GM21360 (cell line): Measurements from ENCODE around the gene NAV3.

Experiments
- ATAC-seq: cut with Tn5 transposase; IDR thresholded peaks from one replicate; pipeline ENCODE4 v1.9.1; 2021; ENCODE audit warnings: mild to moderate bottlenecking, moderate library complexity; ENCODE audit not compliant: unreplicated experiment

Gene NAV3

DNA sequence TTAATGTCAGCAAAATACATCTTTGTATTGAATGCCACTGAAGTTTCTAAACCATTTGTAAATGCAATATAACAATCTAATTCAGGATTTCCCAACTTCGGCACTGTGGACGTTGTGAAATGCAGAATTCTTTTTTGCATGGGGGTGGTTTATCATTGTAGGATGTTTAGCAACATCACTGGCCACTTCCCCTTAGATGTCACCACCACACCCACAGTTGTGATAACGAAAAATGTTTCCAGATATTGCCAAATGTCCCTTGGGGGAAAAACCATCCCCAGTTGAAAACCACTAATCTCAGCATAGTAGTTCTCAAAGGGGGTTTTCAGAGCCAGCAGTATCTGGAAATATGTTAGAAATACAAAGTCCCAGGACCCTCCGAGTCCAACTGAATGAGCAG, 203.3 kb downstream of the NAV3 start:
- no peak for ATAC-seq

DNA sequence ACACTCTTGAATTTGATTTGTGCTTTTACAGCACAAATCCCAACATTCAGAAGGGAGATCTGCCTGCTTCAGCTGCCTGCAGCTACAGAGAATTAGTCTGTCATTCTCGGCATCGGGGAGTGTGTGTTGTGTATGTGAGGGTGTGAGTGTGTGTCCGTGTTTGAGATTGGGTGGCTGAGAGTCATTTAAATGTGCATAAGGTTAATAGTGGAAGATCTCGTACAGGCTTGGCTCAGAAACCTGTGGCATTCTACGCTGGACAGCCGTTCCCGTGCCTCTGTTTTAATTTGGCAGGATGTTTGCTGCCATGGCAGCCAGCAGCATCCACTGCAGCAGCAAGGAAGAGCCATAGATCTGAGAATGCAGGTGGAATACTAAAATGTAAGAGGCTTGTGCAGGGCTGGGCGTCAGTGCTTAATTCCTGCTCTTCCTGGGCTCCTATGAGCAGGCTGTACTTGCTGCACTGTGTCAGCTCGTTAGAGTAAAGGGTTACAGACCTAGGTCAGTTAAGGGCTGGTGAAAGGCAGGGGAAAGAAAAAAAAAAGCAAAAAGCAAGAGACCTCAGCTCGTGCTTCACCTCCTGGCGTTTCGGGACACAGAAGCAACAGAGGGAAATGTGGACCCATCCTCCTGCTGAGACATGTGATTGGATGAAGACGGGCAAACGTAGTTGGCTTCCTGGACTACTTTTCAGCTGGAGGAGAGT, 205.4 kb downstream of the NAV3 start:
- no peak for ATAC-seq

DNA sequence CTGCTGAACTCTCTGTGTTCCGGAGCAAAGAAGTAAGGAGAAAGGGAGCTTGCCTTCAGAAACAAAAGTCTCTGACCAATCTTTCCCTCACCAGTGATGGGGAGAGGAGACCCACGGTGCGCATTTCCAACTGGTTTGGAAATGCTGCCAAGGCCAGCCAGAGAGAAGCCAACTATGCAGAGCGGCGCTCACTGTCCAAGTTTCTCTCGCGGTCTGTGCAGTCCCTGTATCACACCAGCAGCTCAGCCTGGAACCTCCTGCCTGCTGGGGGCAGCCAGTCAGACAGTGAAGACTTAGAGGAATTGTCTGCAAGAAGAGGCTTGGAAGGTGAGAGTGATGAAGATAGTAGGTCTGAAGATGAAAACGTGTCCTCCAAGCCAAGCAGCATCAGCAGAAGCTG, 206.2 kb downstream of the NAV3 start:
- ATAC-seq = no peak

DNA sequence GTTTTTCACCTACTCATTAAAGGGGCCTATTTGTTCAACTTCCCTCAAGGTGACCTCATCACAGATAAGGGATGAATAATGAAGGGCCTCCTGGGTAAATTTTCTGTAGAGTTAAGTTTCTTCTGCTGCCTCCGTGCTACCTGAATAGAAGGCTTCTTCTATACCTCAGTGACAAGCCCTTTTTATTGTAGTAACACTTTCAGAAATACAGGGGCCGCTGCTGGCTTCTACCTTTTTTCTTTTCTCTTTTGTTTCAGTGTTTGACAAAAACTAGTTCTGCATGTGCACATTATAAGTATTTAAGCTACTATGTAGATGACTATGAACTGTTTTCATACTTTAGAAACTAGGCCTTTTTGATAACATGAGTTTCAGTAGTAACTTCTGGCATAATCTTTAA, 207.0 kb downstream of the NAV3 start:
- ATAC-seq = no peak

DNA sequence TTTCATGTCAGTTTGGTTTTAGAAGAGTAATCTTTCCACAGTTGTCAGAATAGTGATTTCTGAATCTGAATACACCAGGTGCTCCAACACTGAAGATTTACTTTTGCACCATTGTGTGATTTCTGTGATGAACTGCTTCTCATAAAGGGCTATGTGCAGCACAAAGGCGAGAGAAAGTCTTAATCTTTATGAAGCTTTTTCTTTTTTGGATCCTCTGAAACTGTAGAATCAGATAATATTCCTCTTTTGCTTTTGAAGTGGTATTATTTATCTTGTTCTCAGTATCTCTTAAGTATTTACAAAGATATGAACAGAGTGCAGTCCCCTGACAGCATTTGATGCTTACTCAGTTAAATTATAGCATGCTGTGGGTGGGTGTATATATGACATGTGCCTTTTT, 207.8 kb downstream of the NAV3 start:
- ATAC-seq = no peak

GRCh38 chr12:78038986-78039385, 208.3 kb downstream of the NAV3 start:
- ATAC-seq = no peak

DNA sequence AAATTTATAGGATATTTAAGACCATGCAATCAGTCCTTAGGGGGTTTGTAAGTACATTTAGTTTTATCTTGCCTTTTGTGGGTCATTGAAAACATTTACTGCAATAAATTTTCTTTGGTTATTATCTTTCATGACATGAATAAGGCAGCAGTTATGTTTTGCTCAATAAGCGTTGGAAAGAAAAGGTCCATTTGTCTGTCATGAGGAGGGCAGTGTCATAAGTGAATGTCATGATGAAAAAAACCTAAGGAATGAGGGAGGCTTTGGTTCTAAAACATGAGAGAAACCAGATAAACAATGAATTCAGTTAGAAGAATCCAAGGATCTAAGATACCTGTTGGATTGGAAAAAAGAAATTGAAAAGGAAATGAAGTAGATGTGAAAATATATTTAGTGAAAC, 209.4 kb downstream of the NAV3 start:
- ATAC-seq = no peak

GRCh38 chr12:78050790-78051189, 220.1 kb downstream of the NAV3 start:
- ATAC-seq = no peak

DNA sequence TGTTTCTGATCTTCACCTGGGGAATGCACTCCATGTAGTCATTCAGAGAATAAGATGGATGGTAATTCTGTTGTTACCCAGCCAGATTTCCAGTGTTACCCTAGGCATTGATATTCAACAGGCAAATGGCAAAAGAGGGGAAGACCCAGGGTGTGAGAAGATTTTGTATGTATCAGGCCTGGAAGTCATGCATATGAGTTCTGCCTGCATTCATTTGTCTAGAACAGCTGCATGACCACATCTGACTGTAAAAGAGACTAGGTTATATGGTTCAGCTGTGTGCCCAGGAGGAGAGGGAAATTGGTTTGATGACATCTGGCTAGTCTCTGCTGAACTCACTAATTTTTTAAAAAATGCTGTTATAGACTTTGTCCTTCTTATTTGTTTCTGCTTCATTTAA, 224.9 kb downstream of the NAV3 start:
- no peak for ATAC-seq

GRCh38 chr12:78057075-78057474, 226.4 kb downstream of the NAV3 start:
- ATAC-seq = no peak

DNA sequence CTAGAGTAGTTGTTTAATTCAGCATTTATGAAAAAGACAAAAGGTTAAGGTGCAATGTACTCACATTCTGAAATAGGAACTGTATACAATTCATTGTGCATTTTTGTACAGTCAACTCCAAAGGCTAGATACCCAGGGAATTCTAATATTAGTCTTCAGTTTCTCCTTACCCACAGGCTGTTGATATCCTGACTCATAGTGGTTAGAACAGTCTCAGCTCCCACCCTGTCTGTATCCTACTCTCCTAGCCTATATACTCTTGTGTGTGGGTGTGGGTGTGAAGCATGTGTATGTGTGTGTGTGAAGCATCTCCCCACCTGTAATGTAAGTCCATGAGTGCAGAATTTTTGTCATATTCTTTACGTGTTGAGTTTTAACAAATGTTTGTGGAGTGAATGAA, 229.5 kb downstream of the NAV3 start:
- no peak for ATAC-seq

- ATAC-seq = no peak
Measured at GRCh38 chr12:78062786-78063185, 232.1 kb downstream of the NAV3 start.

GRCh38 chr12:78081590-78082314, 251.1 kb downstream of the NAV3 start:
- no peak for ATAC-seq

GRCh38 chr12:78085542-78086182, 255.0 kb downstream of the NAV3 start:
- no peak for ATAC-seq

DNA sequence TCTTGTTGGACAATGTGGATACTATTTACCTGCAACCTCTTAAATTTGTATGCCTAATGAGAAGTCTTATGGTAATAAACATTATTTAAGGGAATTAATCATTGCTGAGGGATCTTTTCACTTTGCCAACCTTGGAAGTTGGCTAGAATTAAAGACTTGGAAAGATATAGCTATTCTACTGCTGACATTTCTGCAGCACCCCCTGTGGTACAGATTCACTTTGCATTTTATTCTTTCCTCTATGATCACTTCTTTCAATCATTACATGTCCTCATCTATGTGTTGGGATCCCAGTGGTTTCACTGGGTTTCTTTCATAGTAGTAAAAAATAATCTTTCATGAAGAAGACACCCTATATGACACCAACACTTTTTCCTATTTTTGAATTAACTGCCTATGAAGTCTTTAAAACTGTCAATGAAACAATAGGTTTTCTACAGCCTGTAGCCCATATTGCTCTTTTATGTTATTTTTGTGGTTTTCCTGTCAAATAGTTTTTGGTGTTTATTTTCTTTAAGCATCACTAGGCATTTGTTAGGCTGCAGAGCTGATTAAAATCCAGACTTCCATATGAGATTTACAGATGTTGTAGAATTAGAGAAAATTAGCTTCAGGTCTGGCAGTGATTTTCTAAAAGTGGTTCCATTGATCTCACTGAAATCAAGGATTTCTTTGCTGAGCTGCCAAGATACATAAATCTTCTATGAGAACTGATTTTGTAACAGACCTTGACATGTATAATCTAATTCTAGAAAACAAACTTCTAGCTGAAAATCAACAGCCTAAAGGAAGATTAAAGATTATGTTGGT, 256.1 kb downstream of the NAV3 start:
- no peak for ATAC-seq

DNA sequence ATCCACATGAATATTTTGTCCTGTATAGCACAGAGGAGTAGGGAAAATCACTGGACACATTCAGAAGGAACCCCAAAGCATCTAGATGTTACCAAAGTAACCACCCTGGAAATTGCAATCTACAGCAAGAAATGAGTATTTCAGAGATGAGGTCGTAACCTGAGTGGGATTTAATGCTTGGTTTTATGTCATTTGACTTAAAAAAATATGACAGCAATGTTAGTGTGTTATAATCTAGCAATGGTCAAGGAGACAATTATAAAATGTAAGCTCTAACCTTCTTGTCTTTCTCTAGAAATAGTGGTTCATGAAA, 256.6 kb downstream of the NAV3 start:
- ATAC-seq = no peak

GRCh38 chr12:78088391-78088832, 257.7 kb downstream of the NAV3 start:
- no peak for ATAC-seq

GRCh38 chr12:78090266-78090665, 259.6 kb downstream of the NAV3 start:
- no peak for ATAC-seq

DNA sequence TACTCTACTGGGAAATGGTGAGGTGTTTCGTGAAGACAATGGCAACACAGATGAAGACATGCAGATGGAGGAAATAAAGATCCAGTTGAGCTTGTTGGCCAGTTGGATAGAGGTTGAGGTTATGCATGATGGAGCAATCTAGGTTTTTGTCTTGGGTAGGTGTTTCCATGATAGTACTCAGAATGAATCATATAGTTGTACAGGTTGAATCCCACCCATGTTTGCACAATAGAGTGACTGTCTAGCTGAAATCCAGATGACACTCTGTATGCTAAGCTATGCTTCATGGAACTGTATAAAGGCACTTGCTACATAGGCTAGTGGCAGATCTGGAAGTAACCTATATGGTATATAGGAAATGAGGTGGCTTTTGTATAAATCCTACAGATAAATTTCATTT, 264.9 kb downstream of the NAV3 start:
- ATAC-seq = no peak

DNA sequence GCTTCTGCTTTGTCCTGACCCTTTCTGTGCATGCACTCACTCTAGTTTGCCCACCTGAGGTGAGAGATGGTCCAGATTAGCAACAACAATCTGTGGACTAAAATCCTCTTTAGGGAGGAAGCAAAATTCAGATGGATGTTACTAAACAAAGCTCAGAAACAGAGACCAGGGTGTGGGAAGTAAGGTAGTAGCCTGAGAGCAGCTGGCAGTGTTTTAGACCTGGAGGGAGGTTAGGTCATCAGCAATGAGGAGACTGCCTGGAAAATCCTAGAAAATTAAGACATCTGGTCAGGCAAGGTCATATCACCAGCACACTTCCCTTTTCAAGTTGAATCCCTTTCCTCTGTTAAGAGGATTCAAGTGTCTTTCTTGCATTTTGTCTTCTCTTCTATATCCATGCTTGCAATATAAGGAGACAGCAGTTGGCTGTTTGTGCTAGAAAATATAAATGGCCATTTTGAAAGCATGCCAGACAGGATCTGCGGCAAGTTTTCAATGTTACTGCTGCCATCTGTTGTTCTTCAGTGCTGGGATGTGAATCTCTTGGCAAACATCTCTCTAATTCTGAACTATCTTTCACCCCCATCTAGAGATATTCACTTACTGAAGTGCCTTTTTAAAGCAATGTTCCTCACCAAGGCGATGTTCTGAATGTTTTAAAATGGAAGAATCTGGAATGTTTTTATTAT, 266.4 kb downstream of the NAV3 start:
- no peak for ATAC-seq

DNA sequence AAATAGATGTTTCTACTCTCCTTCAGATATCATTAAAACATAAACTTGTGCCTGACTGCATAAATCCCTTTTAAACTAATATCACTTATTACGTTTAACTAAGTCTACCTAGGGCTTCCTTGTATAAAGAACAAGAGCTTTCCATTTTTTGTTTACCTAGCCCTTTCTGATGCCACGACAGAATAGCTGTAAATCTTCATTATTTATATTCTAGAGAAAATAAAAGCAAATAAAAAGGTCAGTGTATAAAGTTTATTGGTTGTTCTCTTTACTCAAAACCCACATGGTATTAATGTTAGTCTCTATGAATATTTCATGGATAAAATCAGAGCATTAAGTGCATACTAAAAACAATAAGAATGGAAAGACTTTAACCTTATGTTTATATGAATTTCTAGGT, 269.1 kb downstream of the NAV3 start:
- ATAC-seq = no peak
